Activated naive CD8-positive, alpha-beta T cell treated with anti-CD3 and anti-CD28 coated beads for 36 hours (primary cell): ENCODE data around the gene ZIC1. TPM values are rescaled to one million over a fixed set of nuclear protein-coding genes. Genes with fewer than 3 reads are reported as not detected.

Experiments used
- DNase-seq: peaks from one replicate; pipeline ENCODE4 v3.0.0; 2021
- H3K27ac Mint-ChIP-seq: one replicate; pipeline ENCODE4 v1.8.0; 2022; ENCODE audit warnings: mild to moderate bottlenecking, moderate library complexity, mixed read lengths
- H3K27me3 Mint-ChIP-seq: one replicate; pipeline ENCODE4 v1.8.0; 2022; ENCODE audit warnings: mild to moderate bottlenecking, mixed read lengths
- H3K36me3 Mint-ChIP-seq: one replicate; pipeline ENCODE4 v1.8.0; 2021; ENCODE audit warnings: mild to moderate bottlenecking, mixed read lengths
- H3K4me1 Mint-ChIP-seq: one replicate; pipeline ENCODE4 v1.8.0; 2021; ENCODE audit warnings: mixed read lengths
- H3K4me3 Mint-ChIP-seq: one replicate; pipeline ENCODE4 v1.8.0; 2022; ENCODE audit warnings: mild to moderate bottlenecking, moderate library complexity, mixed read lengths
- H3K9me3 Mint-ChIP-seq: one replicate; pipeline ENCODE4 v1.8.0; 2022; ENCODE audit warnings: mixed read lengths
- total RNA-seq, 2 experiments: library from RNA; stranded (reverse); gene quantifications; one replicate each; pipeline ENCODE4 v1.2.3, GENCODE V29; 2021

Gene ZIC1
- total RNA-seq, 2 experiments from 2014 or later: not detected

DNA sequence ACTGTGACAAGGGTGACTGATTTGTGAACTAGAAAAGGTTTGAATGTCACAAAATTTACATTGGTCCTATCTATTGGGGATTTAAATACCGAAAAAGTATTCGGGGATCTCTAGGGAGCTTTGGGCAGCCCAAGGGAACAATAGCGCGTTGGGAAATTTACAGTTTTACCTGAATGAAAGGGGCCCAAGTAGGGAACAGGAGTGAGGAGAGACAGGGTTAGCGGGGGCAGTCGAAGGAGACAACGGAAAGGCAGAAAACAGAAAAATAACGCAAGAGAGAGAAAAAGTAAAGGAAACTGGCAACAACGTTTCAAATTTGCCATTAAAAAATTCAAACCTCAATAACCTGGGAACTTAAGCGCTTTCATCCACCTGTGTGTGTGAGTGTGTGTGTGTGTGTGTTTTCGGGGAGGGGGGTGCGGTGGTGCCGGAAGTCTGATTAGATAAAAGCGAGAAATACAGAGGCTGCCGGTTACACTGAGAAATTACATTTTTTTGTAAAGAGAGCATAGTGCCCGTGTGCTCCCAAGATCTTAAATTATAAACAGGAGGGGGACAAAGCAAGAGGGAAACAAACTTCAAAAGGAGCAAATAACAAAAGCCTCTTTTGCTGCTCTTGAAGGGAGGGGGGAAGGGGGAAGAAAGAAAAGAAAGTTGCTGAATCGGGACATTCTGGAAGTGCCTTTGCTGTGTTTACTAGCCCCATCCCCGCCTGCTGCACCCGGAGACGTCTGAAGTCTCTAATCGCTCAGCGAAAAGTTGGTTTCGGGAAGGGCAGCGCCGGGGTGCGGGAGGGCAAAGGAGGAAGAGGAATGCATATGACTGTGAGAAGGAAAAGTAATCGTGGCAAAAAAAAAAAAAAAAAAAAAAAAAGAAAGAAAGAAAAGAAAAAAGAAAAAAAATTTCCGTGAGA, 721 bp upstream of the ZIC1 start:
- Mint-ChIP-seq H3K27ac (peak overlapping the region; percentile 72), H3K36me3 (peaks cover 36% of the 10 kb centered on the region), H3K4me3 (peak overlapping the region; percentile 41), H3K4me1 (peaks cover 30% of the 10 kb centered on the region), H3K27me3 (peaks cover 97% of the 10 kb centered on the region), H3K9me3 (peaks cover 28% of the 10 kb centered on the region)
- no peak for DNase-seq

DNA sequence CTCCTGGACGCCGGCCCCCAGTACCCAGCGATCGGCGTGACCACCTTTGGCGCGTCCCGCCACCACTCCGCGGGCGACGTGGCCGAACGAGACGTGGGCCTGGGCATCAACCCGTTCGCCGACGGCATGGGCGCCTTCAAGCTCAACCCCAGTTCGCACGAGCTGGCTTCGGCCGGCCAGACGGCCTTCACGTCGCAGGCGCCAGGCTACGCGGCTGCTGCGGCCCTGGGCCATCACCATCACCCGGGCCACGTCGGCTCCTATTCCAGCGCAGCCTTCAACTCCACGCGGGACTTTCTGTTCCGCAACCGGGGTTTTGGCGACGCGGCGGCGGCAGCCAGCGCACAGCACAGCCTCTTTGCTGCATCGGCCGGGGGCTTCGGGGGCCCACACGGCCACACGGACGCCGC, 956 bp downstream of the ZIC1 start:
- peaks cover 36% of the 10 kb centered on the region for H3K36me3 Mint-ChIP-seq
- peaks cover 96% of the 10 kb centered on the region for H3K27me3 Mint-ChIP-seq
- no peak overlapping the region for H3K4me3 Mint-ChIP-seq
- peaks cover 34% of the 10 kb centered on the region for H3K9me3 Mint-ChIP-seq
- DNase-seq: no peak
- H3K27ac Mint-ChIP-seq: no peak overlapping the region
- peaks cover 34% of the 10 kb centered on the region for H3K4me1 Mint-ChIP-seq

GRCh38 chr3:147410526-147411237, 1.5 kb downstream of the ZIC1 start:
- H3K36me3 Mint-ChIP-seq: peaks cover 36% of the 10 kb centered on the region
- peaks cover 34% of the 10 kb centered on the region for H3K9me3 Mint-ChIP-seq
- peaks cover 34% of the 10 kb centered on the region for H3K4me1 Mint-ChIP-seq
- no peak for DNase-seq
- H3K27ac Mint-ChIP-seq: no peak overlapping the region
- peak overlapping the region; percentile 45 for H3K4me3 Mint-ChIP-seq
- peaks cover 96% of the 10 kb centered on the region for H3K27me3 Mint-ChIP-seq

DNA sequence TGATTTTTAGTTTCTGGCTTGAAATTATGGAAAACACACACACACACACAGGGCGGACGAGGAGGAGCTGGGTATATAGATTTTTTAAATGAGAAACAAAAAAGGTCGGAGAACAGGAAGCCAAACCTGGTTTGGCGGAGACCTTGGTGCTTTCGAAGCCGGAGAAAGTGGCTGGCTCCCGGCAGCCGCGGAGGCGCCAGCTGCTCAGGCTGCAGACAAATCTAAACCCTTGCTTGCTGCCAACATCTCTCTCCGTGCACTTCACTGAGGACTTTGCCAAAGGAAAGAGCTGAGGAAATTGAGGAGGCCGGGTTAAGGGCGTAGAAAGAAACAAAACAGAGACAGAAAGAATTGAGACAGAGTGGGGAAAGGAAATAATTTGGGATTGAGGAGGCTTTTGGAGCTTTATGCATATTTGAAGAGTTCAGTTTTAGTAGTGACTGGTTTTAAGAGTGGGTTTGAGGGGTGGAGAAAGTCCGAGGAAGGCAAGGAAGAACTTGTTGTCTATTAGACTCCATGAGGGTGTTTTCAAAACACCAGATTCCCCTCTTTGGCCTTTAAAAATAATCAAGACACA, 2.2 kb downstream of the ZIC1 start:
- peak overlapping the region; percentile 45 for H3K4me3 Mint-ChIP-seq
- H3K4me1 Mint-ChIP-seq: peaks cover 34% of the 10 kb centered on the region
- no peak for DNase-seq
- H3K27me3 Mint-ChIP-seq: peaks cover 96% of the 10 kb centered on the region
- peaks cover 36% of the 10 kb centered on the region for H3K36me3 Mint-ChIP-seq
- no peak overlapping the region for H3K27ac Mint-ChIP-seq
- peaks cover 34% of the 10 kb centered on the region for H3K9me3 Mint-ChIP-seq

DNA sequence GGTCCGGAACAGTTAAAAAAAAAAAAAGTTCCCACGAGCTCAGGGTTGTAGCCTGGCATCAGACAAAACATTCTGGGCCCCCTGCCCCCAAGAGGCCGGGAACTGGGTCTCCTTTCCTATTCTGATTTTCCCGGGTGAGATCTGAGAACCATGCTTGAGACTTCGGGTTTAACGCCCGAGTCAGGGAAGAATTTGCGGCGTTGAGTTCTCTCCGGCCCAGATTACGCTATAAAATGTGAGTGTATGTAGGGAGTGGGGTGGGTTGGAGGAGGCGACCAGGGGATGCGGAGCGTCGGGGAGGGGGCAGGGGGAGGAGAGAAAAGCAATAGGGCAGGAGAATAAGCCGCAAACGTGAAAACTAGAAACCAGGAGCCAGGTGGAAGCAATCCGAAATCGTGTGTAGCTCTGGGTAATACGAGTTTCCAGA, 2.7 kb downstream of the ZIC1 start:
- Mint-ChIP-seq H3K9me3 (peaks cover 34% of the 10 kb centered on the region), H3K27me3 (peaks cover 96% of the 10 kb centered on the region), H3K4me3 (peak overlapping the region; percentile 45), H3K27ac (peak overlapping the region; percentile 6), H3K4me1 (peaks cover 31% of the 10 kb centered on the region), H3K36me3 (peaks cover 34% of the 10 kb centered on the region)
- DNase-seq: no peak

GRCh38 chr3:147412261-147412916, 3.2 kb downstream of the ZIC1 start:
- H3K27ac Mint-ChIP-seq: no peak overlapping the region
- peaks cover 31% of the 10 kb centered on the region for H3K4me1 Mint-ChIP-seq
- peaks cover 34% of the 10 kb centered on the region for H3K9me3 Mint-ChIP-seq
- H3K27me3 Mint-ChIP-seq: peaks cover 94% of the 10 kb centered on the region
- peaks cover 34% of the 10 kb centered on the region for H3K36me3 Mint-ChIP-seq
- DNase-seq: no peak
- H3K4me3 Mint-ChIP-seq: no peak overlapping the region

DNA sequence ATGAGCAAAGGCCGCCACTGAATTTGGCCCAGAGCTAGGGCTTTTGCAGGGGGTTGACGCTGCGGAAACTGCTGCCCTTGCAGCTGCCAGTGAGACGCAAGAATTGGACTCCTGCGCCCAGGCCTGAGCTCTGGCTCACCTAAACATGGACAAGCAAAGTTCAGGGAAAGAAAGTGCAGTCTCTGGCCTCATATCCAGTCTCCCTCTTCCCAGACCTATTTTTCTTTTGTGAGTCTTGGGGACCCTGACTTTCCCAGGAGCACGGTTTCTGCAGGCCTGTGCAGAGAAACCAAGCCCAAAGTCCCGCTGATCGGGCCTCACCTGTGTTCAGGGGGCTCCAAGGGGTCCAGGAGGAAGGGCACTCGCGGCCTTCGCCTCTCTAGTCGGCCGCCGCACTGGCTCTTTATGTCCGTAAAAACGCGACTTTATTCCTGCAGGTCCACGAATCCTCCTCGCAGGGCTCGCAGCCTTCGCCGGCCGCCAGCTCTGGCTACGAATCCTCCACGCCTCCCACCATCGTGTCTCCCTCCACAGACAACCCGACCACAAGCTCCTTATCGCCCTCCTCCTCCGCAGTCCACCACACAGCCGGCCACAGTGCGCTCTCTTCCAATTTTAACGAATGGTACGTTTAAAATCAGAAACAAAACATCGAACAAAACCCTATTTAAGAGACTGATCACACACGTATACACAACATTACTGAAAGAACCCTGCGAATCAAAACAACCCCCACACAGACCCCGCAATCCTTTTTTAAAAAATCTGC, 3.9 kb downstream of the ZIC1 start:
- peaks cover 29% of the 10 kb centered on the region for H3K4me1 Mint-ChIP-seq
- H3K36me3 Mint-ChIP-seq: peaks cover 27% of the 10 kb centered on the region
- no peak for DNase-seq

GRCh38 chr3:147413686-147414389, 4.7 kb downstream of the ZIC1 start:
- H3K27me3 Mint-ChIP-seq: peaks cover 94% of the 10 kb centered on the region
- no peak for DNase-seq
- H3K27ac Mint-ChIP-seq: no peak overlapping the region
- peaks cover 26% of the 10 kb centered on the region for H3K9me3 Mint-ChIP-seq
- peaks cover 25% of the 10 kb centered on the region for H3K4me1 Mint-ChIP-seq
- H3K36me3 Mint-ChIP-seq: peaks cover 23% of the 10 kb centered on the region
- peak overlapping the region; percentile 65 for H3K4me3 Mint-ChIP-seq

More for the DNA sequence above, 3.9 kb downstream of the ZIC1 start:
- Mint-ChIP-seq H3K4me3 (peak overlapping the region; percentile 65), H3K27me3 (peaks cover 94% of the 10 kb centered on the region), H3K9me3 (peaks cover 32% of the 10 kb centered on the region), H3K27ac (peak overlapping the region; percentile 36)

DNA sequence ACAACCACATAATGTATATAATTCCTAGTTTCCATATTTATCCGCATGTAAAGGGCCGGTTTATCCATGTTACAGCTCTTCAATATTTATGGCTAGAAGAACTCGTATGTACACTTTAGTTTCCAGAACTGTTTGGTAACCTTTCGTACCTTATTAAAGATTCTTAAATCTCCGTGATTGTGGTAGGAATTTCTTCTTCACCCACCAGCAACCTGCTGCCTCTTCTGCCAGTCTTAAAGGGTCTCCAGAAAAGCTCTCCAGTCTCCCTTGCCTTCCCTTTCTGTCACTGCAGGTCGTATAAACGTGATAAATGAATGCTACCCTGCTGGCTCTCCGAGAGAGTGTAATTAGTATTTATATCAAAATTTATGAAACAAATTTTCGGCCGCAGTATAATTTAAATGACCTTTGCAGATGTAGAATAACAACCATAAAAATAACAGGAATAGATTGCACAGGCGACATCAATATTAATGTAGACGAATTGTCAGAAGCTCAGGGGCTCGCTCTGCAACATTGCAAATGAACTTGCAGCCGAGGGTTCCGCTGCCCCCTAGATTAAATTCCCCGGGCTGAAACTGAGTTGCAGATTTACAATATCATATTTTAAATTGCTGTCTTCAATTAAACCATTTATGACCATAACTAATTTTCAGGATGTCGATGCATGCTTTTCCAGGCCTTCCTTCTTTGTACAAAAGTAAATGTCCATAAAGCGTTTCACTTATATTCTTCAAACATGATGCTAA, 5.4 kb downstream of the ZIC1 start:
- peaks cover 19% of the 10 kb centered on the region for H3K36me3 Mint-ChIP-seq
- H3K4me3 Mint-ChIP-seq: no peak overlapping the region
- no peak overlapping the region for H3K27ac Mint-ChIP-seq
- no peak for DNase-seq
- H3K27me3 Mint-ChIP-seq: peaks cover 94% of the 10 kb centered on the region
- H3K4me1 Mint-ChIP-seq: peaks cover 23% of the 10 kb centered on the region
- H3K9me3 Mint-ChIP-seq: peaks cover 27% of the 10 kb centered on the region

GRCh38 chr3:147415286-147415685, 6.1 kb downstream of the ZIC1 start:
- peaks cover 19% of the 10 kb centered on the region for H3K36me3 Mint-ChIP-seq
- peaks cover 33% of the 10 kb centered on the region for H3K9me3 Mint-ChIP-seq
- no peak overlapping the region for H3K4me3 Mint-ChIP-seq
- DNase-seq: no peak
- no peak overlapping the region for H3K27ac Mint-ChIP-seq
- peaks cover 23% of the 10 kb centered on the region for H3K4me1 Mint-ChIP-seq
- peaks cover 97% of the 10 kb centered on the region for H3K27me3 Mint-ChIP-seq

- H3K4me3 Mint-ChIP-seq: no peak overlapping the region
- DNase-seq: no peak
- H3K27me3 Mint-ChIP-seq: peaks cover 97% of the 10 kb centered on the region
- no peak overlapping the region for H3K27ac Mint-ChIP-seq
- H3K4me1 Mint-ChIP-seq: peaks cover 22% of the 10 kb centered on the region
- peaks cover 33% of the 10 kb centered on the region for H3K9me3 Mint-ChIP-seq
- peaks cover 16% of the 10 kb centered on the region for H3K36me3 Mint-ChIP-seq
These were observed 6.7 kb downstream of the ZIC1 start for GRCh38 chr3:147415874-147416273.

- Mint-ChIP-seq H3K9me3 (peaks cover 23% of the 10 kb centered on the region), H3K4me1 (peaks cover 14% of the 10 kb centered on the region), H3K4me3 (no peak overlapping the region)
These were observed 7.8 kb downstream of the ZIC1 start for GRCh38 chr3:147416931-147417330.

More at GRCh38 chr3:147416931-147417330, 7.8 kb downstream of the ZIC1 start:
- DNase-seq: no peak
- peaks cover 96% of the 10 kb centered on the region for H3K27me3 Mint-ChIP-seq
- H3K27ac Mint-ChIP-seq: no peak overlapping the region
- peaks cover 7% of the 10 kb centered on the region for H3K36me3 Mint-ChIP-seq
